HCT116 (cell line): ENCODE measurements around the gene PCDH9. TPM values are rescaled to one million over a fixed set of nuclear protein-coding genes. Genes with fewer than 3 reads are reported as not detected.

Experiments used
- ATAC-seq: fragments of 200-7000 bp; cut with Tn5 transposase; 2 replicates; pipeline ENCODE4 v1.9.1; 2020; ENCODE audit warnings: mild to moderate bottlenecking, moderate library complexity
- BruUV-seq: library from RNA; stranded (reverse); fragments of 400-500 nt; replicated peaks from 2 replicates; lab custom pipeline; 2021; lab: Mats Ljungman, UMichigan
- CTCF ChIA-PET: fragments of 300-600 bp; sonication (Branson Sonifier 250); formaldehyde crosslinking; loops from one replicate; lab custom pipeline; 2021; ENCODE audit warnings: antibody characterized with exemption; lab: Charles Lee
- POLR2A ChIA-PET: fragments of 300-600, 350-600 bp; sonication (Branson Sonifier 250); formaldehyde crosslinking; loops from one replicate; lab custom pipeline; 2021; ENCODE audit warnings: antibody characterized with exemption; lab: Charles Lee
- RAD21 ChIA-PET, 2 experiments: fragments of 300-600 bp; sonication (Branson Sonifier 250); formaldehyde crosslinking; loops; one replicate each; lab custom pipeline; 2023; ENCODE audit warnings: low total read pairs in 2 of 2; ENCODE audit not compliant: uncharacterized antibody in 2 of 2, unreplicated experiment in 2 of 2, low non-redundant PET in 1 of 2; lab: Charles Lee
- DNase-seq: peaks from one replicate; pipeline ENCODE4 v3.0.0-alpha.2; 2010; ENCODE audit warnings: low read depth, low spot score
- H2AFZ ChIP-seq: fragments of 200-600 bp; shearing (Covaris generic), sonication (generic); 2 replicates; pipeline ENCODE4 v1.6.1; 2017; ENCODE audit warnings: low read depth, mixed run types, mixed read lengths, antibody characterized with exemption, low read length; ENCODE audit not compliant: poor library complexity, severe bottlenecking
- H3K27ac ChIP-seq: 2 replicates; pipeline ENCODE4 v1.5.1; 2012; ENCODE audit warnings: low read depth, low read length
- H3K27me3 ChIP-seq: fragments of 200-600 bp; sonication (generic); 2 replicates; pipeline ENCODE4 v1.6.1; 2016; ENCODE audit warnings: mixed run types, low read length, mixed read lengths; ENCODE audit not compliant: insufficient read depth
- H3K36me3 ChIP-seq, 2 experiments: fragments of 200-500 bp in 1 of 2; fragments of 200-600 bp in 1 of 2; sonication (Bioruptor generic) in 1 of 2; sonication (generic) in 1 of 2; 2 replicates each; pipeline versions ENCODE4 v1.5.1 to v1.6.1; 2014 to 2016; ENCODE audit warnings: low read length in 2 of 2, inconsistent platforms in 1 of 2, mixed read lengths in 1 of 2, mixed run types in 1 of 2; ENCODE audit not compliant: insufficient read depth in 2 of 2, control insufficient read depth in 1 of 2
- H3K4me1 ChIP-seq, 2 experiments: fragments of 200-600 bp in 1 of 2; sonication (generic) in 1 of 2; 2 replicates each; pipeline versions ENCODE4 v1.5.1 to v1.6.1; 2012 to 2017; ENCODE audit warnings: low read length in 2 of 2, inconsistent platforms in 1 of 2, mild to moderate bottlenecking in 1 of 2, mixed read lengths in 1 of 2, mixed run types in 1 of 2, moderate library complexity in 1 of 2; ENCODE audit not compliant: insufficient read depth in 2 of 2, control insufficient read depth in 1 of 2
- H3K4me2 ChIP-seq: fragments of 200-600 bp; sonication (generic); 2 replicates; pipeline ENCODE4 v1.6.1; 2017; ENCODE audit warnings: mixed run types, low read length, mixed read lengths
- H3K4me3 ChIP-seq, 2 experiments: fragments of 200-600 bp in 1 of 2; sonication (generic) in 1 of 2; replicated peaks in 1 of 2; 2 replicates each; pipeline ENCODE4 v1.5.1; 2011 to 2016; ENCODE audit warnings: low read length in 2 of 2, control low read depth in 1 of 2, low read depth in 1 of 2, mild to moderate bottlenecking in 1 of 2, mixed read lengths in 1 of 2, mixed run types in 1 of 2
- H3K79me2 ChIP-seq: fragments of 200-600 bp; sonication (generic); 2 replicates; pipeline ENCODE4 v1.6.1; 2017; ENCODE audit warnings: mild to moderate bottlenecking, mixed run types, low read length, moderate library complexity, mixed read lengths; ENCODE audit not compliant: insufficient read depth
- H3K9ac ChIP-seq: fragments of 200-600 bp; sonication (generic); 2 replicates; pipeline ENCODE4 v1.6.1; 2016; ENCODE audit warnings: low read length, mixed read lengths
- H3K9me2 ChIP-seq: fragments of 200-600 bp; sonication (generic), shearing (Covaris generic); 2 replicates; pipeline ENCODE4 v1.6.1; 2017; ENCODE audit warnings: mixed run types, mild to moderate bottlenecking, moderate library complexity; ENCODE audit not compliant: insufficient read depth
- H3K9me3 ChIP-seq, 2 experiments: fragments of 200-500 bp in 1 of 2; fragments of 200-600 bp in 1 of 2; sonication (Bioruptor generic) in 1 of 2; sonication (generic) in 1 of 2; 2 replicates each; pipeline ENCODE4 v1.6.1; 2014 to 2017; ENCODE audit warnings: low read length in 2 of 2, mixed read lengths in 2 of 2, inconsistent platforms in 1 of 2, low read depth in 1 of 2, mild to moderate bottlenecking in 1 of 2, mixed run types in 1 of 2, moderate library complexity in 1 of 2; ENCODE audit not compliant: control insufficient read depth in 1 of 2, insufficient read depth in 1 of 2
- H4K20me1 ChIP-seq: fragments of 200-600 bp; sonication (generic), shearing (Covaris generic); 2 replicates; pipeline ENCODE4 v1.6.1; 2017; ENCODE audit warnings: mixed run types, mild to moderate bottlenecking, moderate library complexity; ENCODE audit not compliant: insufficient read depth
- CBX3 ChIP-seq: IDR thresholded peaks from 2 replicates; pipeline ENCODE4 v1.6.1; 2012; ENCODE audit warnings: low read depth
- CEBPB ChIP-seq: IDR thresholded peaks from 2 replicates; pipeline ENCODE4 v1.6.1; 2012; ENCODE audit warnings: low read depth
- EGR1 ChIP-seq: IDR thresholded peaks from 2 replicates; pipeline ENCODE4 v1.6.1; 2012; ENCODE audit warnings: low read depth
- ELF1 ChIP-seq: IDR thresholded peaks from 2 replicates; pipeline ENCODE4 v1.6.1; 2012; ENCODE audit warnings: low read depth, borderline replicate concordance
- EZH2 ChIP-seq: fragments of 200-600 bp; sonication (generic); IDR thresholded peaks from 2 replicates; pipeline ENCODE4 v1.6.1; 2017; ENCODE audit warnings: antibody characterized with exemption, mixed run types
- EZH2phosphoT487 ChIP-seq: fragments of 200-600 bp; IDR thresholded peaks from 2 replicates; pipeline ENCODE4 v1.6.1; 2018; ENCODE audit warnings: antibody characterized with exemption, borderline replicate concordance
- FOSL1 ChIP-seq: IDR thresholded peaks from 2 replicates; pipeline ENCODE4 v1.6.1; 2012; ENCODE audit warnings: low read depth
- JUND ChIP-seq: IDR thresholded peaks from 2 replicates; pipeline ENCODE4 v1.6.1; 2012
- POLR2AphosphoS5 ChIP-seq: IDR thresholded peaks from 2 replicates; pipeline ENCODE4 v1.6.1; 2011; ENCODE audit warnings: mild to moderate bottlenecking, low read depth, low read length, moderate library complexity
- REST ChIP-seq: IDR thresholded peaks from 2 replicates; pipeline ENCODE4 v1.6.1; 2012; ENCODE audit warnings: low read depth
- SP1 ChIP-seq: IDR thresholded peaks from 2 replicates; pipeline ENCODE4 v1.6.1; 2012; ENCODE audit warnings: low read depth
- SRF ChIP-seq: IDR thresholded peaks from 2 replicates; pipeline ENCODE4 v1.6.1; 2012; ENCODE audit warnings: low read depth
- TCF7L2 ChIP-seq: IDR thresholded peaks from 2 replicates; pipeline ENCODE4 v1.7.0; 2011; ENCODE audit warnings: borderline replicate concordance, inconsistent platforms; ENCODE audit not compliant: insufficient read depth, insufficient read length; ENCODE audit errors: extremely low read depth
- YY1 ChIP-seq: IDR thresholded peaks from 2 replicates; pipeline ENCODE4 v1.6.1; 2011; ENCODE audit warnings: low read length, low read depth, moderate library complexity, mild to moderate bottlenecking; ENCODE audit not compliant: insufficient replicate concordance; ENCODE audit errors: extremely low read depth
- ZFX ChIP-seq: fragments of 450-650 bp; IDR thresholded peaks from 2 replicates; pipeline ENCODE4 v1.6.1; 2017
- ZNF274 ChIP-seq: fragments of 200-500 bp; sonication (Bioruptor generic); IDR thresholded peaks from 2 replicates; pipeline ENCODE4 v1.6.1; 2014; ENCODE audit warnings: mild to moderate bottlenecking, low read depth, low read length, inconsistent platforms
- intact Hi-C: fragments of 100-400 bp; cut with micrococcal nuclease; formaldehyde crosslinking; loops from 2 replicates; pipeline ENCODE4 v1.10.0; 2022
- total RNA-seq: library from RNA; stranded (reverse); gene quantifications from one replicate; pipeline ENCODE4 v1.2.1, GENCODE V29; 2021; ENCODE audit not compliant: unreplicated experiment
- TF ChIP-seq, protein P1 (sequence below), 3 experiments: fragments of 200-600 bp in 1 of 3; sonication (generic) in 1 of 3; IDR thresholded peaks in 2 of 3; conservative IDR thresholded peaks in 1 of 3; 2 replicates each; pipeline ENCODE4 v1.5.1; 2012 to 2017; ENCODE audit warnings: low read depth in 2 of 3, low read length in 2 of 3, antibody characterized with exemption in 1 of 3, borderline replicate concordance in 1 of 3, control low read depth in 1 of 3, mild to moderate bottlenecking in 1 of 3, mixed read lengths in 1 of 3, mixed run types in 1 of 3, moderate library complexity in 1 of 3; ENCODE audit not compliant: insufficient read depth in 1 of 3
- TF ChIP-seq, protein P2 (sequence below): IDR thresholded peaks from 2 replicates; pipeline ENCODE4 v1.6.1; 2012

Gene PCDH9
- total RNA-seq, 1 experiment from 2014 or later: 0.02 TPM

DNA sequence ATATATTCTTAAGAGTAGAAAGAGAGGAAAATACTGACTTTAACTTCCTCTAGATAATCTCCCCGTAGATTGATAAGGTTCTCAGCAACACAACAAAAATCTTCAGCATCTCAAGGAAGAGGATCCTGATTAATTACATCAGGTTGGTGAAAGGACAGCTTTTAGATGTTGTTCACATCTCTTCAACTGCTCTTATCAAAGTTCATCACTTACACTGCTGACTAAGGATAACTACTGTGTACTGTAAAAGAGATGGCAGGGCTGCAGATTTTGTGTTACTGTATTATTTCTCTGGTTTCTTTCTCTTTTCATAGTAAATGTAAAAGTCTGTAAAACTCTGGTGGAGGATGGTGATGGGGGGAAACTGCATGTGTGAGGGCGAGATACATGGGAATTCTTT, 133.7 kb downstream of the PCDH9 start:
- Histone ChIP-seq H4K20me1 (no peaks in the 10 kb centered on the region), H3K79me2 (no peaks in the 10 kb centered on the region), H3K9me3 (no peaks in the 10 kb centered on the region), H3K4me1 (no peaks in the 10 kb centered on the region), H3K9me2 (no peaks in the 10 kb centered on the region), H3K36me3 (no peaks in the 10 kb centered on the region), H2AFZ (no peak overlapping the region), H3K4me2 (no peak overlapping the region), H3K9ac (no peak overlapping the region), H3K27me3 (no peaks in the 10 kb centered on the region), H3K27ac (no peak overlapping the region), H3K4me3 (no peak overlapping the region)
- RAD21 ChIA-PET: no interaction called here
- intact Hi-C loops: no loop called here
- no TSS peak for BruUV-seq
- no peak for DNase-seq
- no peak for TF ChIP-seq EGR1
- no peak for TF ChIP-seq POLR2AphosphoS5
- no peak for TF ChIP-seq SP1
- no peak for TF ChIP-seq ZNF274
- no peak for TF ChIP-seq TCF7L2
- POLR2A ChIA-PET: no interaction called here
- ATAC-seq: no peak
- CTCF ChIA-PET: no interaction called here

GRCh38 chr13:67095621-67096020, 134.5 kb downstream of the PCDH9 start:
- CTCF ChIA-PET: no interaction called here
- intact Hi-C loops: no loop called here
- no TSS peak for BruUV-seq
- no peaks in the 10 kb centered on the region for H3K9me2 ChIP-seq
- H4K20me1 ChIP-seq: no peaks in the 10 kb centered on the region
- no peak overlapping the region for H2AFZ ChIP-seq
- no peaks in the 10 kb centered on the region for H3K9me3 ChIP-seq
- no peak for ATAC-seq
- H3K27me3 ChIP-seq: no peaks in the 10 kb centered on the region
- RAD21 ChIA-PET: no interaction called here
- H3K36me3 ChIP-seq: no peaks in the 10 kb centered on the region
- H3K9ac ChIP-seq: no peak overlapping the region
- H3K27ac ChIP-seq: no peak overlapping the region
- DNase-seq: no peak
- POLR2A ChIA-PET: no interaction called here
- no peaks in the 10 kb centered on the region for H3K4me1 ChIP-seq
- no peak overlapping the region for H3K4me3 ChIP-seq
- no peaks in the 10 kb centered on the region for H3K79me2 ChIP-seq
- no peak overlapping the region for H3K4me2 ChIP-seq
- TF ChIP-seq FOSL1 (no peak), EGR1 (no peak), EZH2 (no peak), CEBPB (no peak), ZFX (no peak), JUND (no peak), ELF1 (no peak), POLR2AphosphoS5 (no peak), CBX3 (no peak), YY1 (no peak), REST (no peak), EZH2phosphoT487 (no peak), SRF (no peak)
- TF ChIP-seq, protein P1, sequence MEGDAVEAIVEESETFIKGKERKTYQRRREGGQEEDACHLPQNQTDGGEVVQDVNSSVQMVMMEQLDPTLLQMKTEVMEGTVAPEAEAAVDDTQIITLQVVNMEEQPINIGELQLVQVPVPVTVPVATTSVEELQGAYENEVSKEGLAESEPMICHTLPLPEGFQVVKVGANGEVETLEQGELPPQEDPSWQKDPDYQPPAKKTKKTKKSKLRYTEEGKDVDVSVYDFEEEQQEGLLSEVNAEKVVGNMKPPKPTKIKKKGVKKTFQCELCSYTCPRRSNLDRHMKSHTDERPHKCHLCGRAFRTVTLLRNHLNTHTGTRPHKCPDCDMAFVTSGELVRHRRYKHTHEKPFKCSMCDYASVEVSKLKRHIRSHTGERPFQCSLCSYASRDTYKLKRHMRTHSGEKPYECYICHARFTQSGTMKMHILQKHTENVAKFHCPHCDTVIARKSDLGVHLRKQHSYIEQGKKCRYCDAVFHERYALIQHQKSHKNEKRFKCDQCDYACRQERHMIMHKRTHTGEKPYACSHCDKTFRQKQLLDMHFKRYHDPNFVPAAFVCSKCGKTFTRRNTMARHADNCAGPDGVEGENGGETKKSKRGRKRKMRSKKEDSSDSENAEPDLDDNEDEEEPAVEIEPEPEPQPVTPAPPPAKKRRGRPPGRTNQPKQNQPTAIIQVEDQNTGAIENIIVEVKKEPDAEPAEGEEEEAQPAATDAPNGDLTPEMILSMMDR (IDR thresholded peaks at IDR 0.05 in 2 of 3, conservative IDR thresholded peaks at IDR 0.05 in 1 of 3; ENCODE audit: borderline replicate concordance in 1 of 3, insufficient read depth in 1 of 3, low read depth in 2 of 3, low read length in 2 of 3): no peak
- TF ChIP-seq, protein P2, sequence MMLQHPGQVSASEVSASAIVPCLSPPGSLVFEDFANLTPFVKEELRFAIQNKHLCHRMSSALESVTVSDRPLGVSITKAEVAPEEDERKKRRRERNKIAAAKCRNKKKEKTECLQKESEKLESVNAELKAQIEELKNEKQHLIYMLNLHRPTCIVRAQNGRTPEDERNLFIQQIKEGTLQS: no peak
